Activated CD8-positive, alpha-beta memory T cell treated with anti-CD3 and anti-CD28 coated beads, Interleukin-2, amount 10 ng/mL, durations not matched to agents 7 days and 5 days (primary cell): ENCODE results near the gene TFPI2. TPM values are rescaled to one million over a fixed set of nuclear protein-coding genes. Genes with fewer than 3 reads are reported as not detected.

Source experiments
- total RNA-seq, 2 experiments: library from RNA; stranded (reverse); gene quantifications; one replicate each; pipeline ENCODE4 v1.2.3, GENCODE V29; 2021

The TFPI2 gene
- total RNA-seq, 2 experiments from 2014 or later, result 0.30 TPM; not detected in 1

Other genes starting within 250 kb of the TFPI2 start
- not detected for gene GNGT1, start 15.8 kb upstream of the TFPI2 start, total RNA-seq
- not detected for gene GNG11, start 31.0 kb upstream of the TFPI2 start, total RNA-seq
- 10 to 100 TPM; 13.6 to 17.4 TPM for gene BET1, start 113.6 kb upstream of the TFPI2 start, total RNA-seq